ENCODE data around the gene ZSCAN23.
A peak's percentile ranks its signal among the peaks of the same experiment; 100 is the strongest.
"Not testable (repeated sequence)": the region's sequence is repeated elsewhere in the genome, so short reads cannot be mapped to it uniquely, and the experiment has no call there.

The ZSCAN23 gene

DNA sequence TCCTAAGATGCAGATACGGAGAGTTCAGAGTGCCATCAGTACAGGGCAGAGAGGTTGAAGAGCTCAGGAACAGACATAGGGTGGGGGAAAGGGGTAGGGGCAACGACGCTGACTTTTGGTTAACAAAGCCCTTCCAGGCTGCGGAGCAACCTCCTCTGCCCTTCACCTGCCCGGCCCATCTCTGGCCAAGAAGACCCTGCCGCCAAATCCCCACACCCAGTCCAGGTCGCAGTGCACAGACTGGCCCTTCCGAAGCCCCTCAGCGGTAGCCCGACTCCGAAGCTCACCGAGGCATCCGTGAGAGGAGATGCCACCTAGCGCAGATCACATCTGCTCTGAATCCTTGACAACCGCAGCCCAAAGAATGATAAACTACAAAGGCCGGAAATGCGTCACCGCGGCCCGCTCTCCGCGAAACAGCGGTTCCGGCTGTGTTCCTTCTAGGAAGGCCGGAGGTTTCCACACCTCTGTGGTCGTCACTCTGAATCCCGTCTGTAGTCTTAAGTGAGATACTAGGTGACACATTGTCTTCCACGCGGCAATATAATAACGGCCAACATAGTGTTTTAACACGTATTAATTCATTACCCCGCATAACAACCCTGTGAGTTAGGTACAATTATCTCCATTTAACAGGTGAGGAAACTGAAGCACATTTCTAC, at the start of gene ZSCAN23:
ZSCAN23 (minus strand) TSS at position 380 of the 662 bp plus-strand sequence. CDS start 7,225 bp downstream, outside the sequence.
- DNase-seq: peak; percentile 51

GRCh38 chr6:28491984-28492317, 48.7 kb upstream of the ZSCAN23 start:
- no peak for DNase-seq

- no peak for DNase-seq
Observed at GRCh38 chr6:28490205-28490890, 47.1 kb upstream of the ZSCAN23 start.

GRCh38 chr6:28489366-28490204, 46.3 kb upstream of the ZSCAN23 start:
- DNase-seq: no peak

DNA sequence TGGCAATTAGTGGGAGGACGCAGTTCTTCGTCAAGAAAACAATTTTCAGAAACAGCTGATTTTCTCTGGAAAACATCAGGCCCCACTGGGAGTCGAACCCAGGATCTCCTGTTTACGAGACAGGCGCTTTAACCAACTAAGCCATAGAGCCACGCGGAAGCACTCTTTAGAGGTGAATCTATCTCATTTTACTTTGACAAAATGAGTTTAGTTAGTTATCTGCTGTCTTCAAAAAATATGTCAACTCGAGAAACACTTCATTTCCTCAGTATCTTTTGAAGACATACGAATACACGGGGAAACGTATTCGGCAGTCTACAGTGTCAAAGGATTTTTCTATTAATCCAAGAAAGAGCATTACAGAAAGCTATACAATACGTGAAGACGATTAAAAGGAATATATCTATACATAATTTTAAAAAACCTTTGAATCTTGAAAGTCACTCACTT, 45.6 kb upstream of the ZSCAN23 start:
- DNase-seq: no peak

- DNase-seq: no peak
Observed at GRCh38 chr6:28486988-28487742, 43.9 kb upstream of the ZSCAN23 start.

DNA sequence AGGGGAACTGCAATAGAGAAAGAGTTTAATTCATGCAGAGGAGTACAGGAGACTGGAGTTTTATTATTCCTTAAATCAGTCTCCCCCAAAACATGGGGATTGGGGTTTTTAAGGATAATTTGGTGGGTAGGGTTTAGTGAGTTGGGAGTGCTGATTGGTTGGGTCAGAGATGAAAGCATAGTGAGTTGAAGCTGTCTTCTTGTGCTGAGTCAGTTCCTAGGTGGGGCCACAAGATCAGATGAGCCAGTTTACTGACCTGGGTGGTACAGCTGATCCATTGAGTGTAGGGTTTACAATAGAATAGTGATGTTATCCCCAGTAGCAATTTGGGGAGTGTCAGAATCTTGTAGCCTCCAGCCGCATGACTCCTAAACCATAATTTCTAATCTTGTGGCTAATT, 43.2 kb upstream of the ZSCAN23 start:
- DNase-seq: no peak

DNA sequence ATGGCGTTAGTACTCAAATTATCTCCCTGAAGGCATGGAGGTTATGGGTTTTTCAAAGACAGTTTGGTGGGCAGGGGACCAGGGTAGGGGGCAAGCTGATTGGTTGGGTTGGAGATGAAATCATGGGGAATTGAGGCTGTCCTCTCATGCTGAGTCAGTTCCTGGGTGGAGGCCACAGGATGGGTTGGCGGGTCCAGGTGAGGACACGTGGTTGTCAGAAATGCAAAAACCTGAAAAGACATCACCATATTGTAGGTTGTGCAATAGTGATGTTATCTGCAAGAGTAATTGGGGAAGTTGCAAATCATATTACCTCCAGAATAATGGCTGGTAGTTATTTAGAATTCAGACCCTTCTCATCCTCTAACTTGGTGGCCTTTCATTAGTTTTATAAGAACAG, 42.2 kb upstream of the ZSCAN23 start:
- DNase-seq: no peak

GRCh38 chr6:28480253-28480932, 37.1 kb upstream of the ZSCAN23 start:
- no peak for DNase-seq

- no peak for DNase-seq
Observed at GRCh38 chr6:28478518-28478917, 35.2 kb upstream of the ZSCAN23 start.

GRCh38 chr6:28474441-28475219, 31.3 kb upstream of the ZSCAN23 start:
- DNase-seq: no peak

- not testable (repeated sequence) for DNase-seq
Observed at GRCh38 chr6:28469153-28469745, 26.0 kb upstream of the ZSCAN23 start.

GRCh38 chr6:28468056-28468455, 24.8 kb upstream of the ZSCAN23 start:
- DNase-seq: no peak

- no peak for DNase-seq
Observed at GRCh38 chr6:28462401-28462800, 19.1 kb upstream of the ZSCAN23 start.

- no peak for DNase-seq
Observed at GRCh38 chr6:28458568-28458967, 15.3 kb upstream of the ZSCAN23 start.

DNA sequence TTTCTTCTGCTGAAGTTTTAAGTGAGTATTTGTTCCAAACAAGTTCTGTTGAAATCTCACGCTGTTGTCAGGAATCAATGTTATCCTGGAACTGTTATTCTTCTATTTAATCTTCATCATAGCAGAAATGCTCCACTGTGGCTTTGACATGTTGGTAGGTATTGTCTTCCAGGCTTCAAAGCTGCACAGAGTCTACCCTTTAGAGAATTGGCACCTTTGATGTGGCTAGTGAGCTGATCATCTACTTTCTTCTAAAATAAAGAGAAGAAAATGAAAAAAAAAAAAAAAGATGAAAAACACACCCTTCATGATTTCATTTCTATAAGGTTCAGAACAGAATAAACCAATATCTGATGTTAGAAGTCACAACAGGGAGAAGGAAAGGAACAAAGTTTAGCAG, 5.8 kb upstream of the ZSCAN23 start:
- DNase-seq: no peak

GRCh38 chr6:28447512-28447906, 4.2 kb upstream of the ZSCAN23 start:
- not testable (repeated sequence) for DNase-seq

DNA sequence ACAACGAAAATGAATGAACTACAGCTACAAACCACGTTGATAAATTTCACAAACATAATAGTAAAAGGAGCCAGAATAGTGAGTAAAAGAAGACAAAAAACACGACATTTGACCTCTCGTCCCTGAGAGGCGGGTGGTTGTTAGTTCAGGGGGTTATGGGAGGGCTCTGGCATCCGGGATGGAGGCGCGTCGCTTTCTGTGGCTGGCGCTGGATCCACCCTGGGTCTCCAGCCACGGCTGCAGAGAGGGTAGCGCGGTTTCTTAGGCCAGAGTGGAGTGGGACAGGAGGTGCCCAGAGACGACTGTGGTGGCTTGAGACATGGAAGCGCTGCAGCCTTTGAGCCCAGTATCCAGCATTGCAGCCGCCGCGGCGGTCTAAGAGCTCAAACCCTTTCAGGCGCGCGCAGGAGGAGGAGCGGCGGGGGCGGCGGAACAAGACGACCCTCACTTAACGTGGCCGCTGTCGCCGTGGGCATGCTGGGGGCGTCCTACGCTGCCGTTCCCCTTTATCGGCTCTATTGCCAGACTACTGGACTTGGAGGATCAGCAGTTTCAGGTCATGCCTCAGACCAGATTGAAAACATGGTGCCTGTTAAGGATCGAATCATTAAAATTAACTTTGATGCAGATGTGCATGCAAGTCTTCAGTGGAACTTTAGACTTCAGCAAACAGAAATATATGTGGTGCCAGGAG, 3.7 kb upstream of the ZSCAN23 start:
- no peak for DNase-seq

DNA sequence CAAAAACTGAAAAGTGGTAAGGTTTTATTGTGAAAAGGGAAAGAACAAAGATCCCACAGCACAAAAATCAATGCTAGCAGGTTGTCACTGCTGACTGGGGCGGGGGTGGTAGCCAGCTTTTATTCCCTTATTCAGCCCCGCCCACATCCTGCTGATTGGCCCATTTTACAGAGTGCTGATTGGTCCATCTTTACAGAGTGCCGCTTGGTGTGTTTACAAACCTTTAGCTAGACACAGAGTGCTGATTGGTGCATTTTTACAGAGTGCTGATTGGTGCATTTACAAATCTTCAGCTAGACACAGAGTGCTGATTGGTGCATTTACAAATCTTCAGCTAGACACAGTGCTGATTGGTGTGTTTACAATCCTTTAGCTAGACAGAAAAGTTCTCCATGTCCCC, 1.5 kb upstream of the ZSCAN23 start:
- not testable (repeated sequence) for DNase-seq

- DNase-seq: no peak
Observed at GRCh38 chr6:28442586-28442985, 705 bp downstream of the ZSCAN23 start.

DNA sequence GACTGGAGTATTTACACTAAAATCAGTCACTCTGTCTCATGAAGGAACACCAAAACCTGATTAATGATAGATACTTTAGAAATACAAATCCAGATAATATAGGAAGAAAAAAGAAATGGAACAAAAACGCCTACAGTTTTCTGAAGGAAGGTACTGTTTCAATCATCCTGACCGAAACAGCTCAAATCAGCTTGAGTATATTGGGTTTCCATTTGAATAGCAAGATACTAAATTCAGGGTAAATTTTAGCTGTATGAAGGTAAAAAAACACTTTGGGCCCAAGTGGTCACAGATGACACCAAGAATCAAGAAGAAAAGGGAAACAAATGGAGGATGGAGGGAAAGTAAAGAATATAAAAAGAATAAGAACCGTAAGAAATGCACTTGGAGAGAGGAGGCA, 6.9 kb downstream of the ZSCAN23 start:
- DNase-seq: no peak

Measured in NCI-H510A treated with DMSO at 0.1 percent for 48 hours (cell line).